ENCODE results near the gene TMPRSS4.

GRCh38 chr11:118049771-118050170, 27.1 kb upstream of the TMPRSS4 start:
- TF ChIP-seq MTA1 (IDR thresholded peaks at IDR 0.05; ENCODE audit: borderline replicate concordance) (no peak), GTF2E2 (tag; IDR thresholded peaks at IDR 0.05) (no peak)
